HG03175 (cell line): ENCODE measurements around the gene NDUFA13.

ENCODE experiments used
- ATAC-seq: cut with Tn5 transposase; IDR thresholded peaks from one replicate; pipeline ENCODE4 v1.9.1; 2021; ENCODE audit warnings: mild to moderate bottlenecking, moderate library complexity; ENCODE audit not compliant: unreplicated experiment

Gene NDUFA13

DNA sequence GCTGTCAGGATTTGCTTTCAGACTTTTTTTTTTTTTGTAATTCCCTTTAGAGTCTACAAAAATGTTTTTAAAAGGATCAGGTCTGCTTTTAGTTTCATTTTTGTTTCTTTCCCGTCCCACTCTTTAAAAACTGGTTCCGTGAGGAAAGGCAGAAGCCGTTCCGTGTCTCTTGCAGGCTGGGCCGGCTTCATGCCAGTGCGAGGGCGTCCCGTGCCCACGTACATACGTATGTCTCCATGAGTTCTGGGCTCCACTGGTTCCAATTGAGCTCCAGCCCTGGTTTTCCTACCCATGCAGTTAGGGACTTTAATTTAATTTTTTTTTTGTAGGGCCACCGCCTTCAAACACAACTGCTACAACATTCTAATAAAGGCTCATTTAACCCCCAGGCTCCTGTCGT is 9.4 kb upstream of the NDUFA13 start:
- no peak for ATAC-seq

DNA sequence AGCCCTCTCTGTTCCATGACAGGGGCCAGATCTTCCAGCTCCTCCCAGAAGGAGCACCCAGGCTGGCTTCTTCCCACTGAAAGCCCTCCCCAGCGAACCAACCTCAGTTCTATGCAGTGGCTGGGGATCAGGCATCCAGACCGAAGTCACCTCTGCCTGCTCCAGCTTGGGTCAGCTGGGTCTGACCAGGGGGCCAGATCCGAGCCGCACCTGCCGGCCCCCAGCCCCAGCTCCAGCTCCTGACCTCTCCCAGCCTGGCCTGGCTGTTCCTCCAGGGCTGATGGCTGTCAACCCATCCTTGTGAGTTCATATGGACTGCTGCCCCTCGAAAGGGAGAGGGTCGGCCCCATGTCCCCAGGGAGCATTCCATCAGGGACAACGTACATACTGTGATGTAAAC is 8.7 kb upstream of the NDUFA13 start:
- ATAC-seq = no peak

- ATAC-seq = no peak
Observed at GRCh38 chr19:19508217-19508616, 7.8 kb upstream of the NDUFA13 start.

GRCh38 chr19:19510432-19510831 is 5.6 kb upstream of the NDUFA13 start:
- no peak for ATAC-seq

DNA sequence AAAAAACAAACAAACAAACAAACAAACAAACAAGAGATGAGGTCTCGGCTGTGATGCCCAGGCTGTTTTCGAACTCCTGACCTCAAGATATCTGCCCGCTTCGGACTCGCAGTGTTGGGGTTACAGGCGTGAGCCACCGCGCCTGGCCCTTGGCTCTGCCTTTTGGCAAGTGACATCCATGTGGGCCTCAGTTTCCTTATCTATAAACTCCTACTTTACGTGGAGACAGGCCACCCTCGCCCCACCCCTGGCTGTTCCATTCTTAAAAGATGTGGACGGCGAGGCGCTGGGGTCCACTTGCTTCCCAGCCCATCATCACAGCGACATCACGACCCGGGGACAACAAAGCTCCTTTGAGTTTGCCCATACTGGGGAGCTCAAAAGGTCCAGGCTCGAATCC is 2.3 kb upstream of the NDUFA13 start:
- no peak for ATAC-seq

DNA sequence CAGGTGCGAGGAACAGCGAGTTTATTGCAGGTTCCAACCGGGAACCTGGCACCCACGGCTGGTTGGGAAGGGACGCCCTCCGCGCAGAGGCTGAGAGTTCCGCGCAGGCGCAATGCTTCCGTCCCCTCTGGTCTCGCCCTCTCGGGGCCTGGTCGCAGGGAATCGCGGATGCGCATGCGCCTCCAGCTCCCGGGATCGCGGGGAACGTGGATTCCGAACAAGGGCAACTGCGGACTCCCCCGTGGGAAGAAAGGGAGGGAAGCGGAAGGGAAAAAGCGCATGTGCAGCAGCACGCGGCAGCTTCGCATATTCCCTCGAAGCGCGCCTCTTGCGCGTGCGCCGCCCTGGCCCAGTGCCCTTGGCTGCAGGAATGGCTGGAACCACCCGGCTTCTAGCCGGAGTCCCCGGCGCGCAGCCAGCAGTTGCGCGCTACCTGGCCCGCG is 1.8 kb upstream of the NDUFA13 start:
- no peak for ATAC-seq

- ATAC-seq = no peak
Observed at GRCh38 chr19:19514881-19515641, 964 bp upstream of the NDUFA13 start, which contains the start of gene TSSK6. Gene TSSK6, minus strand, starts transcription at chr19:19515548. Its CDS starts 121 bp downstream, at chr19:19515427.

DNA sequence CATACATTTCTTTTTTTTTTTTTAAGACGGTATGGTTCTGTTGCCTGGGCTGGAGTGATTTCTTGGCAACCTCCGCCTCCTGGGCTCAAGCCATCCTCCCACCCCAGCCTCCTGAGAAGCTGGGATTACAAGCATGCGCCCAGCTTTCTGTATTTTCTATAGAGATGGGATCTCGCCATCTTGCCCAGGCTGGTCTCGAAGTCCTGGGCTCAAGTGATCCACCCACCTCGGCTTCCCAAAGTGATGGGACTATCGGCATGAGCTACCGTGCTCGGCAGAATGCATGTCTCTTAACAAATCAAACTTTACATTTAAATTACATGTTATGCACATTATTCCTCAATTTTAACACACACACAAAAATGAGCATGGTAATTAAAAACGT is 1.2 kb downstream of the NDUFA13 start:
- ATAC-seq = no peak

GRCh38 chr19:19520989-19521388 is 5.0 kb downstream of the NDUFA13 start:
- no peak for ATAC-seq

DNA sequence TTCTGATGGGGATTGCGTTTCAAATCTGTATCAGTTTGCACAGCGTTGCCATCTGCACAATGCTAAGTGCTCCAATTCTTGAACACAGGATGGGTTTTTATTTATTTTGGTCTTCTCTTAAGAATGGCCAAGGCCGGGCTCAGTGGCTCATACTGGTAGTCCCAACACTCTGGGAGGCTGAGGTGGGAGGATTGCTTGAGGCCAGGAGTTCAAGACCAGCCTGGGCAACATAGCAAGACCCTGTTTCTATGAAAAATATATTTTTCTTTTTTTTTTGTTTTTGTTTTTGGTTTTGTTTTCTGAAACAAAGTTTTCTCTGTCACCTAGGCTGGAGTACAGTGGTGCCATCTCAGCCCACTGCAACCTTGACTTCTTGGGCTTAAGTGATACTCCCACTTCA is 7.2 kb downstream of the NDUFA13 start:
- ATAC-seq = no peak

- no peak for ATAC-seq
Observed at GRCh38 chr19:19524053-19524452, 8.0 kb downstream of the NDUFA13 start.

GRCh38 chr19:19525611-19526380 is 9.8 kb downstream of the NDUFA13 start:
- no peak for ATAC-seq

DNA sequence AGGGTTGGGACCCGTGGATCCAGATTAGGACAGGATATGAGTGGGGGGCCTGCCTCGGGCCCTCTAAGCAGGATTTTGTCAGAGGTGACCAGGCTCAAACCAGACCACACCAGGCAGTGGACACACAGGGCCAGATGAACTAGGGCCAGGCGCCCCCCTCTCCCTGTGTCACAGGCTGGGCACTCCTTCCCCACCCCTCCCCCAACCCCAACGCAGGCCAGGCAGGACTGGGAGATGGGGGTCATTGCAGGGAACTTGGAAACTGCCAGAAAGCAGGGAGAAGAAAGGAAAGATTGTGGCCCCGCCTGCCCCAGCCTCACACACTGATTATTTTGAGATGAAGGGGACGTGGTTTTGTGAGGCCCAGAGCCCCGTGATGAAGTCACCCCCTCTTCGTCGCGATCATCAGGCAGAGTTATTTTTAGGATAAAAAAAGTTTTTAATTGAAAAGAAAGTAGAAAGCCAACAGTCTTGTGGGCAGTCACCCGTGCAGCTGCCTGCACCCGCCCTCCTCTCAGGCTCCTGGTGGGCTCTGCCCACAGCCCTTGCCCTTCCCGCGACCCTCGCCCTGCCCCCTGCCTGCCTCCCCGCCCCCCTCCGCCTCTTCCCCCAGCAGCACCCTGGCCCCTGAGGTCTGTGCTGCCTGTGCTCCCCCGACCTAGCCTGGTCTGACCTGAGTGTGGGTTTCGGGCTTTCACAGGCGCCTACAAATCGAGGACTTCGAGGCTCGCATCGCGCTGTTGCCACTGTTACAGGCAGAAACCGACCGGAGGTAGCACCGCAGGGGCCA is 10.8 kb downstream of the NDUFA13 start:
- no peak for ATAC-seq

GRCh38 chr19:19527371-19527656 is 11.3 kb downstream of the NDUFA13 start:
- no peak for ATAC-seq

DNA sequence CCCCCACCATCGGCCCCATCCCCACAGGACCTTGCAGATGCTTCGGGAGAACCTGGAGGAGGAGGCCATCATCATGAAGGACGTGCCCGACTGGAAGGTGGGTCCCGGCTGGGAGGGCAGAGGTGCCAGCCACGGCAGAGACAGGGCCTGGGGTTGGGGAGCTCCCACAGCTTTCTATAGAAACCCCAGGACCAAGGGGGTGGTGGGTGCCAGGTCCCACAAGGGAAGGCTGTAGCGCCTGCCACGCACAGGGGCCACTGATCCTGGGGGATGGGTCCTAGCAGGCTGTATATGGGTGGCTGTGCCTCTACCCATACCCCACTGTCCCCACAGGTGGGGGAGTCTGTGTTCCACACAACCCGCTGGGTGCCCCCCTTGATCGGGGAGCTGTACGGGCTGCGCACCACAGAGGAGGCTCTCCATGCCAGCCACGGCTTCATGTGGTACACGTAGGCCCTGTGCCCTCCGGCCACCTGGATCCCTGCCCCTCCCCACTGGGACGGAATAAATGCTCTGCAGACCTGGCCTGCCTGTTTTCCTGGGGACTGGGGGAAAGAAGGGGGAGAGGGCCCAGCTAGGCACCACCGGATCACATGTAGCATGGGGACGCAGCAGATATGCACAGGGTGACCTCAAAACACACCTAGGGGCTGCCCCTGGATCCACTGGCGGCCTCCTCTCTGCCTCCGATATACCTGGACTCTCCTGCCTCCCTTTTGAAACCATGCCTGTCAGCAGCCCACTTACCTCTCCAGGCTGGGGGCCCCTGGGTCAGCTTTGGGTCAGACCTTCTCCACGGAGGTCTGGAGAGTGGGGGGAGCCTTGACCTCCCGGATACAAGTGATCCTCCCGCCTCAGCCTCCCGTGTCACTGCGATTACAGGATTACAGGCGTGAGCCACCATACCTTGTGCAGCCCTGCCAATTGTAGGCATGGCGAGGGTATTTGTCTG is 11.9 kb downstream of the NDUFA13 start:
- no peak for ATAC-seq

- no peak for ATAC-seq
Observed at GRCh38 chr19:19528721-19529490, 12.9 kb downstream of the NDUFA13 start, which contains the start of gene YJEFN3. Gene YJEFN3, plus strand, starts transcription at chr19:19528911. Its CDS starts 22 bp downstream, at chr19:19528933.

GRCh38 chr19:19529783-19530422 is 13.9 kb downstream of the NDUFA13 start:
- ATAC-seq = no peak

- no peak for ATAC-seq
Observed at GRCh38 chr19:19530423-19530804, 14.4 kb downstream of the NDUFA13 start.

- no peak for ATAC-seq
Observed at GRCh38 chr19:19530889-19531288, 14.9 kb downstream of the NDUFA13 start.
